GM12892 (cell line): ENCODE measurements around the gene DCAF10.

Experiments used
- DNase-seq: peaks from one replicate; pipeline ENCODE4 v3.0.0; 2011; ENCODE audit not compliant: insufficient read length
- FAIRE-seq: peaks from 2 replicates; lab custom pipeline; 2011; peaks lifted over from hg19 to GRCh38; lab: Jason Lieb, UNC
- POLR2A ChIP-seq: IDR thresholded peaks from 2 replicates; pipeline ENCODE4 v1.6.1; 2011; ENCODE audit warnings: low read depth, low read length, control low read depth
- POLR2AphosphoS5 ChIP-seq: IDR thresholded peaks from 2 replicates; pipeline ENCODE4 v1.6.1; 2011; ENCODE audit warnings: low read depth, low read length, control low read depth
- TAF1 ChIP-seq: IDR thresholded peaks from 2 replicates; pipeline ENCODE4 v1.6.1; 2011; ENCODE audit warnings: low read depth, mild to moderate bottlenecking, control low read depth, low read length, borderline replicate concordance

Gene DCAF10

DNA sequence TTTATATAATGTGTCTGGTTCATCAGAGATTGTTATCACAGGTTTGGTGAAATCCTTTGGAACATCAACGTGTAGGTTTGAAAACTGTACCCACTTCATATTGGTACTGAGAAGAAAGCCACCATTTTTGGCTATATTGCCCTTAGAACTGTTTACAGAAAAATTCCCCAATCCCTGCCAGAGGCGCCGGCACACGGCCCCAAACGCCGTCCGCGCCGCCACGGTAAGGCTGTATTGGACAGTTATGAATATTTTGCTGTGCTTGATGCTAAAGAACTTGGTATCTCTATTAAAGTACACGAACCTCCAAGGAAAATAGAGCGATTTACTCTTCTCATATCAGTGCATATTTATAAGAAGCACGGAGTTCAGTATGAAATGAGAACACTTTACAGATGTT is 35.2 kb downstream of the DCAF10 start:
- DNase-seq (no peak), FAIRE-seq (no peak)
- TF ChIP-seq TAF1: no peak
- no peak for TF ChIP-seq POLR2A
- TF ChIP-seq POLR2AphosphoS5: no peak

DNA sequence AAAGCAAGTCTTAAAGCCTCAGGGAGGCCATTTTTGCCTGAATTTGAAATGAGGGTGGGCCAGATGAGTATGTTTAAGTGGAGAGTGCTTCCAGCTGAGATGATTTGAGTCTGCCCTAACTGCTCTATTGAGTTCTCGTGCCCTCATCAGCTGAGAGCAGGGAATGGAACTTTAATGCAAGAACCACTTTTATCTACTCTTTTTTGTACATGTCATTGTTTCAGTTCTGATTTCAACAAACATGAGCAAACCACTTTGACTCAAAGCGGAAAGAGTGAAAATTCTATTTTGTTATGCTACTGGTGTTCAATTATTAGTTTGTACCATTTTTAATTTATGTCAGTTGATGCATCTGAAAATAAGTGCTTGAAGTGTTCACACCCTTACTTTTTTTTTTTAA is 35.8 kb downstream of the DCAF10 start:
- DNase-seq (peak; percentile 12), FAIRE-seq (peak; percentile 90)
- TF ChIP-seq POLR2A (no peak), TAF1 (no peak), POLR2AphosphoS5 (no peak)

- no peak for TF ChIP-seq POLR2AphosphoS5
- no peak for TF ChIP-seq POLR2A
- TF ChIP-seq TAF1: no peak
- no peak for FAIRE-seq
- DNase-seq: no peak
Measured at GRCh38 chr9:37839496-37840461, 39.2 kb downstream of the DCAF10 start.

DNA sequence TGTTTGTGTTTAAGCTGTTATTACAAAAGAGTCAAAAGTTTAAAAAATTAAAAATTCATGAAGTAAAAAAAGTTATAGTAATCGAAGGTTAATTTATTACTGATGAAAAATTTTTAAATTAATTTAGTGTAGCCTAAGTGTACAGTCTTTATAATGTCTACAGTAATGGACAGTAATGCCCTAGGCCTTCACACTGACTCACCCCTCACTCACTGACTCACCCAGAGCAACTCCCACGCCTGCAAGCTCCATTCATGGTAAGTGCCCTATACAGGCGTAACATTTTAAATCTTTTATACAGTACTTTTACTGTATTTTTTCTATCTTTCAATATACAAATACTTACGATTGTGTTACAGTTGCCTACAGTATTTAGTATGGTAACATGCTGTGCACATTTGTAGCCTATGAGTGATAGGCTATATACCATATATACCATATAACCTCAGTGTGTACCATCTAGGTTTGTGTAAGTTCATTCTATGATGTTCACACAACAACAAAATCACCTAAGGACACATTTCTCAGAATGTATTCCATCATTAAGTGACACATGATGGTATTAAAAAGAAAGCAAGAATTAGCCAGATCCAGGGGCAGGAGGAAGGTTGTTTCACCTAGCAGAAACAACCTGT is 40.1 kb downstream of the DCAF10 start:
- FAIRE-seq: no peak
- DNase-seq: no peak
- TF ChIP-seq TAF1 (no peak), POLR2AphosphoS5 (no peak), POLR2A (no peak)

GRCh38 chr9:37852222-37852621 is 51.6 kb downstream of the DCAF10 start:
- FAIRE-seq: no peak
- TF ChIP-seq POLR2A: no peak
- no peak for TF ChIP-seq TAF1
- no peak for TF ChIP-seq POLR2AphosphoS5
- DNase-seq: no peak

GRCh38 chr9:37856551-37856950 is 56.0 kb downstream of the DCAF10 start:
- FAIRE-seq (no peak), DNase-seq (no peak)
- TF ChIP-seq POLR2A (no peak), TAF1 (no peak), POLR2AphosphoS5 (no peak)

DNA sequence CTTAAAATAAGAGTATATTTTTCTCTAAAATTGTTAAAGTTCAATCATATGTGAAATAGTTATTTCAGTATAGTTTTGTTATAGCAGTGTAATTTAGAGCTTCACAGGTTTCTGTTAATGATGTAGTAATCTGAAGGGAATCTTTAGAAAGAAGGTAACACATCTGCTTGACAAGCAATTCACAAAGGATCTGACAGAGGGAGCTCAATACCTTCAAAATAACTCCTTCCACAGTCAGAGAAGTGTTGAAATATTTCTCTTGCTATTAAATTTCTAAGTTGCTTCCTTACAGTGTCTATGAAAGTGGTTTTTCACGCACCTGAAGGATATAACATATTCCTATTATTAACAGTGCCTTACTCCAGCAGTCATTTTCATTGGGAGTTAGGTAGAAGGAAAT is 58.4 kb downstream of the DCAF10 start:
- DNase-seq: no peak
- peak; percentile 14 for FAIRE-seq
- no peak for TF ChIP-seq TAF1
- TF ChIP-seq POLR2A: no peak
- TF ChIP-seq POLR2AphosphoS5: no peak

DNA sequence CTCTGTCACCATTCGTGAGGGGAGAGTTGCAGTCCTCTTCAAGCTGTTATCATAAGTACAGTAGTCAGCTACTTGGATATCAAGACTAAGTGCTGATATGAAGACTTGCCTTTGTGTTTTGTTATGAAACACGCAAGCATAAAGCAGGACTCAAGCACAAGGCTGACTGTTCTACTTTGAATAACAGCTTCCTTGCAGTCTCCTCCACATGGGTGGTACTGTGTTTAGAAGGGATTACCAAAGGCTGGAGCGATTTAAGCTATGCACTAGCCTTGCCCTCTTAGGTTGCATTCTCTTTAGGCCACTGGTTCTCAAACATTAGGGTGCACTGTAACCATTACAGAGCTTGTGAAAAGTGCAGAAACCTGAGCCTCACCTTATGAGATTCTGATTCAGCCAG is 61.9 kb downstream of the DCAF10 start:
- no peak for DNase-seq
- TF ChIP-seq POLR2AphosphoS5 (no peak), TAF1 (no peak), POLR2A (no peak)
- FAIRE-seq: no peak

DNA sequence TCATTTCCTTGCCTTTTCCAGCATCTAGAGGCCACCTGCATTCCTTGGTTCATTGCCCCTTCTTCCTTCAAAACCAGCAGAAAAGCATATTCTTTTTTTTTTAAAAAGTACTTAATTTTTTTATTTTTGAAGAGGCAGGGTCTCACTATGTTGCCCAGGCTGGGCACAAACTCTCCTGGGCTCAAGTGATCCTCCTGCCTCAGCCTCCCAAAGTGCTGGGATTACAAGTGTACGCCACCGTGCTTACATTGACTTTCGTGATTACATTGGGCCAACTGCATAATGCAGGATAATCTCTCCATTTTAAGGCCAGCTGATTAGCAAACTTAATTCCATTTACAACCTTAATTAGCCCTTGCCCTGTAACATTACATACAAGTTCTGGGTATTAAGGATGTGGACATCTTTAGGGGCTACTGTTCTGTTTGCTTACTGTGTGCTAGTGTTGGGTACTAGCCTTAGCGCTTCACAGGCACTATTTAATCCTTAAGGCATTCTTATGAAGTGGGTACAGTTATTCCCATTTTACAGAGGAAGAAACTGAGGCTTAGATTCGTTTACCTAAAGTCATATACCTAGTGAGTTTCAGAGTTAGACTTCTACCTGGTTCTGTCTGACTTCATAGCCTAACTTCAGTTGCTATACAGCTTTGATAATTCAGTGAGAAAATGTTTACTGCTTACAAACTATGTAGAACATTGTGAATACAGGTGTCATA is 69.6 kb downstream of the DCAF10 start:
- TF ChIP-seq POLR2AphosphoS5: no peak
- TF ChIP-seq POLR2A: no peak
- no peak for TF ChIP-seq TAF1
- FAIRE-seq (no peak), DNase-seq (no peak)

DNA sequence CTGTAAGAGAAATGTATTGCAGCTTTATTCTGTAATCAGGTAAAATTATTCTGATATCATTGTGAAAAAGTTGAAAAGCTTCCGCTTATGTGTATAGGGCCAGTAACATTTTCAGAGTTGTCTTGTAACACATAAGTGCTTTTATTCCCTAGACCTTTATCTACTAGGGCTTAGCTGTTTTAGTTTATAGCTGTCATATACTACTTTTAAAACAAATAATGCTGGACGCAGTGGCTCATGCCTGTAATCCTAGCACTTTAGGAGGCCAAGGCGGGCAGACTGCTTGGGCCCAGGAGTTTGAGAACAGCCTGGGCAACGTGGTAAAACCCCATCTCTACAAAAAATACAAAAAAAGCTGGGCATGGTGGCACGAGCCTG is 70.2 kb downstream of the DCAF10 start:
- no peak for FAIRE-seq
- TF ChIP-seq TAF1 (no peak), POLR2A (no peak), POLR2AphosphoS5 (no peak)
- DNase-seq: no peak

DNA sequence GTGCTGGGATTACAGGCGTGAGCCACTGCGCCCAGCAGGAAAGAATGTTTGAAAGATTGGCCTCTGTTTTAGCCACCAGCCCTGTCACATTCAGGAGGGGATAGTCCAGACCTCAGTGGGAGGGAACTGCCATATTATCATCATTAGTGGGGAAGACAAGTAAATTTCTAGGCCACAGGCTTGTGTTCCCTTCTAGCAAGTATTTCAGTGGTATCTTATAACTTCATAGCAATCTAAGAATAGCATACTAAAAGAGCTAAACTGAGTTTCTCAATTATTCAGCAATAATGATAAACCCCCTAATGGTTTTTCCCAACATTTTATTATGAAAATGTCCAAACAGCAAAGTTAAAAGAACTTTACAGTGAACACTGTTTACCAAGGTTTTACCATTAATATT is 73.4 kb downstream of the DCAF10 start:
- FAIRE-seq (no peak), DNase-seq (no peak)
- TF ChIP-seq POLR2A (no peak), TAF1 (no peak)
